H1 (cell line): ENCODE results near the gene TINAGL1. TPM values are rescaled to one million over a fixed set of nuclear protein-coding genes. Genes with fewer than 3 reads are reported as not detected.

Experiments used
- CTCF ChIA-PET: fragments of 300-600 bp; sonication (Branson Sonifier 250); formaldehyde crosslinking; loops from one replicate; lab custom pipeline; 2021; ENCODE audit not compliant: partially characterized antibody; lab: Charles Lee
- POLR2A ChIA-PET: fragments of 300-600 bp; sonication (Branson Sonifier 250); formaldehyde crosslinking; loops from one replicate; lab custom pipeline; 2021; ENCODE audit warnings: inconsistent platforms; ENCODE audit not compliant: partially characterized antibody; lab: Charles Lee
- DNase-seq, 2 experiments: peaks; one replicate each; pipeline versions ENCODE4 v3.0.0 to v3.0.0-alpha.2; 2010 to 2022; ENCODE audit warnings: low spot score in 2 of 2, low read depth in 1 of 2, mixed read lengths in 1 of 2
- FAIRE-seq: peaks from 2 replicates; lab custom pipeline; 2011; peaks lifted over from hg19 to GRCh38; lab: Jason Lieb, UNC
- H2AFZ ChIP-seq: 2 replicates; pipeline ENCODE4 v1.8.1; 2012; ENCODE audit warnings: low read length, inconsistent platforms
- H2AK5ac ChIP-seq: 2 replicates; pipeline ENCODE4 v1.6.1; 2013; ENCODE audit warnings: low read depth, low read length
- H2BK120ac ChIP-seq: replicated peaks from 2 replicates; pipeline ENCODE3; 2013; ENCODE audit warnings: low read depth, low read length, inconsistent platforms
- H2BK12ac ChIP-seq: 2 replicates; pipeline ENCODE4 v1.6.1; 2013; ENCODE audit warnings: low read depth, low read length
- H2BK15ac ChIP-seq: 2 replicates; pipeline ENCODE4 v1.6.1; 2013; ENCODE audit warnings: low read length
- H2BK20ac ChIP-seq: 2 replicates; pipeline ENCODE4 v1.6.1; 2013; ENCODE audit warnings: low read length
- H2BK5ac ChIP-seq: 2 replicates; pipeline ENCODE4 v1.6.1; 2013; ENCODE audit warnings: low read depth, low read length
- H3K14ac ChIP-seq: 2 replicates; pipeline ENCODE4 v1.6.1; 2013; ENCODE audit warnings: inconsistent platforms; ENCODE audit not compliant: insufficient read length
- H3K18ac ChIP-seq: 2 replicates; pipeline ENCODE4 v1.6.1; 2013; ENCODE audit warnings: low read length; ENCODE audit errors: extremely low read depth
- H3K23ac ChIP-seq: 2 replicates; pipeline ENCODE4 v1.6.1; 2013; ENCODE audit warnings: inconsistent platforms; ENCODE audit not compliant: insufficient read length
- H3K23me2 ChIP-seq: 2 replicates; pipeline ENCODE4 v1.6.1; 2013; ENCODE audit warnings: low read depth, low read length
- H3K27ac ChIP-seq: 2 replicates; pipeline ENCODE4 v1.6.1; 2011; ENCODE audit warnings: low read depth, low read length, inconsistent platforms
- H3K27me3 ChIP-seq, 4 experiments: replicated peaks in 1 of 4; 1 replicate in 1 of 4; 2 replicates in 3 of 4; pipeline versions ENCODE4 v1.6.1 to v1.8.1; 2011 to 2013; ENCODE audit warnings: low read length in 3 of 4, mild to moderate bottlenecking in 3 of 4, inconsistent platforms in 2 of 4, mixed read lengths in 2 of 4, moderate library complexity in 1 of 4; ENCODE audit not compliant: control insufficient read depth in 3 of 4, insufficient read depth in 3 of 4; ENCODE audit errors: extremely low read depth in 1 of 4
- H3K36me3 ChIP-seq, 4 experiments: 2 replicates each; pipeline versions ENCODE4 v1.6.1 to v1.8.1; 2011 to 2013; ENCODE audit warnings: mild to moderate bottlenecking in 4 of 4, low read length in 3 of 4, moderate library complexity in 2 of 4, control low read depth in 1 of 4, inconsistent platforms in 1 of 4; ENCODE audit not compliant: insufficient read depth in 4 of 4, control insufficient read depth in 2 of 4
- H3K4ac ChIP-seq: replicated peaks from 2 replicates; pipeline ENCODE3; 2013; ENCODE audit warnings: low read length, low read depth, mixed read lengths, inconsistent platforms; ENCODE audit not compliant: insufficient read length
- H3K4me1 ChIP-seq, 4 experiments: replicated peaks in 1 of 4; 1 replicate in 1 of 4; 2 replicates in 3 of 4; pipeline versions ENCODE4 v1.6.1 to v1.8.1; 2011 to 2013; ENCODE audit warnings: low read length in 3 of 4, inconsistent platforms in 2 of 4, mixed read lengths in 1 of 4; ENCODE audit not compliant: insufficient read depth in 4 of 4, control insufficient read depth in 3 of 4
- H3K4me2 ChIP-seq, 2 experiments: 2 replicates each; pipeline versions ENCODE4 v1.6.1 to v1.8.1; 2011 to 2013; ENCODE audit warnings: low read depth in 2 of 2, low read length in 2 of 2, control low read depth in 1 of 2, inconsistent platforms in 1 of 2, mild to moderate bottlenecking in 1 of 2; ENCODE audit not compliant: insufficient read depth in 1 of 2
- H3K4me3 ChIP-seq, 4 experiments: fragments of 200-600, 300-600 bp in 1 of 4; sonication (generic), shearing (Covaris generic), sonication (Bioruptor Twin) in 1 of 4; 2 replicates each; pipeline versions ENCODE4 v1.5.1 to v1.8.1; 2011 to 2016; ENCODE audit warnings: low read length in 4 of 4, low read depth in 3 of 4, control low read depth in 2 of 4, inconsistent platforms in 2 of 4, mild to moderate bottlenecking in 2 of 4, mixed read lengths in 1 of 4, moderate library complexity in 1 of 4; ENCODE audit not compliant: insufficient read depth in 2 of 4; ENCODE audit errors: extremely low read depth in 1 of 4
- H3K56ac ChIP-seq: replicated peaks from 2 replicates; pipeline ENCODE3; 2013; ENCODE audit warnings: low read depth, mild to moderate bottlenecking, mixed read lengths, low read length, inconsistent platforms; ENCODE audit not compliant: insufficient read length
- H3K79me1 ChIP-seq: 2 replicates; pipeline ENCODE4 v1.6.1; 2013; ENCODE audit warnings: low read depth, low read length, control low read depth
- H3K79me2 ChIP-seq, 2 experiments: 2 replicates each; pipeline versions ENCODE4 v1.6.1 to v1.8.1; 2012 to 2013; ENCODE audit warnings: low read length in 2 of 2, mild to moderate bottlenecking in 2 of 2, inconsistent platforms in 1 of 2; ENCODE audit not compliant: insufficient read depth in 2 of 2, control insufficient read depth in 1 of 2
- H3K9ac ChIP-seq, 4 experiments: replicated peaks in 1 of 4; 1 replicate in 1 of 4; 2 replicates in 3 of 4; pipeline versions ENCODE4 v1.6.1 to v1.8.1; 2011 to 2013; ENCODE audit warnings: low read depth in 3 of 4, low read length in 3 of 4, control low read depth in 2 of 4, mild to moderate bottlenecking in 2 of 4, moderate library complexity in 2 of 4, inconsistent platforms in 1 of 4; ENCODE audit errors: extremely low read depth in 1 of 4
- H3K9me3 ChIP-seq, 2 experiments: 2 replicates each; pipeline versions ENCODE4 v1.6.1 to v1.8.1; 2012 to 2013; ENCODE audit warnings: mild to moderate bottlenecking in 2 of 2, moderate library complexity in 2 of 2, control low read depth in 1 of 2, inconsistent platforms in 1 of 2, low read depth in 1 of 2, low read length in 1 of 2, mixed read lengths in 1 of 2; ENCODE audit not compliant: insufficient read depth in 2 of 2
- H4K20me1 ChIP-seq, 2 experiments: replicated peaks in 1 of 2; 2 replicates each; pipeline versions ENCODE3 to v1.8.1; 2011 to 2013; ENCODE audit warnings: inconsistent platforms in 2 of 2, low read length in 2 of 2, mild to moderate bottlenecking in 1 of 2; ENCODE audit not compliant: insufficient read depth in 2 of 2, control insufficient read depth in 1 of 2
- H4K5ac ChIP-seq: 2 replicates; pipeline ENCODE4 v1.6.1; 2013; ENCODE audit warnings: low read length, low read depth, mixed read lengths, inconsistent platforms; ENCODE audit not compliant: insufficient read length
- H4K8ac ChIP-seq: 2 replicates; pipeline ENCODE4 v1.8.0; 2013; ENCODE audit warnings: mild to moderate bottlenecking, moderate library complexity, low read length, inconsistent platforms; ENCODE audit not compliant: insufficient read depth; ENCODE audit errors: extremely low read depth
- H4K91ac ChIP-seq: replicated peaks from 2 replicates; pipeline ENCODE3; 2013; ENCODE audit warnings: low read length, mixed read lengths, inconsistent platforms; ENCODE audit not compliant: insufficient read length
- CEBPB ChIP-seq: IDR thresholded peaks from 2 replicates; pipeline ENCODE4 v1.6.1; 2012; ENCODE audit warnings: low read depth, low read length
- CHD1 ChIP-seq: IDR thresholded peaks from 2 replicates; pipeline ENCODE4 v1.6.1; 2012; ENCODE audit warnings: low read depth, low read length, improper control_type of control experiment
- HDAC6 ChIP-seq: IDR thresholded peaks from one replicate; pipeline ENCODE4 v1.7.1; 2012; ENCODE audit warnings: low read depth, mild to moderate bottlenecking, inconsistent platforms, low read length, moderate library complexity
- NANOG ChIP-seq: IDR thresholded peaks from 2 replicates; pipeline ENCODE4 v1.6.1; 2011; ENCODE audit warnings: low read length, low read depth, mild to moderate bottlenecking, inconsistent platforms; ENCODE audit not compliant: insufficient read depth, poor library complexity, severe bottlenecking
- POLR2A ChIP-seq, 2 experiments: IDR thresholded peaks; 1 replicate in 1 of 2; 2 replicates in 1 of 2; pipeline ENCODE4 v1.6.1; 2011; ENCODE audit warnings: low read depth in 2 of 2, low read length in 2 of 2, mild to moderate bottlenecking in 2 of 2; ENCODE audit errors: control extremely low read depth in 1 of 2
- POLR2AphosphoS5 ChIP-seq: IDR thresholded peaks from 2 replicates; pipeline ENCODE4 v1.6.1; 2011; ENCODE audit warnings: low read depth, low read length
- TEAD4 ChIP-seq: IDR thresholded peaks from 2 replicates; pipeline ENCODE4 v1.6.1; 2012; ENCODE audit warnings: low read depth, low read length, inconsistent platforms, mixed read lengths
- WGBS, 2 experiments: shearing (Covaris generic) in 1 of 2; methylation state at CpG; one replicate each; pipeline versions ENCODE4 v1.1.6 to v1.1.7; 2013 to 2015; ENCODE audit warnings: low lambda C conversion rate in 2 of 2, mixed read lengths in 2 of 2, inconsistent platforms in 1 of 2, low coverage in 1 of 2, missing lambda C conversion rate in 1 of 2; ENCODE audit not compliant: insufficient replicate concordance in 2 of 2, insufficient coverage in 1 of 2, insufficient read length in 1 of 2; ENCODE audit errors: extremely low coverage in 1 of 2, missing lambda C conversion rate in 1 of 2; 5-methylcytosine and 5-hydroxymethylcytosine counted together
- polyA plus RNA-seq, 7 experiments: library from polyadenylated mRNA; depleted of rRNA in 3 of 7; stranded (reverse) in 5 of 7; unstranded in 2 of 7; fragments of >200 nt in 5 of 7; fragments of 200-250 nt in 2 of 7; gene quantifications; 1 replicate in 5 of 7; 2 replicates in 1 of 7; 4 replicates in 1 of 7; pipeline versions ENCODE4 v1.2.1 to v1.2.3, GENCODE V29; 2011 to 2013; ENCODE audit warnings: missing spikeins in 2 of 7, mixed read lengths in 2 of 7
- total RNA-seq: library from RNA; stranded (reverse); fragmentation: NEBNext Ultra II Directional; extraction: Animal tissue kit (Norgen Biotek cat#: 25700); gene quantifications from 2 replicates; pipeline ENCODE4 v1.2.1, GENCODE V29; 2021

The TINAGL1 gene
- total and polyA plus RNA-seq, 2 of the 8 experiments (the other 6 are each of a cell fraction or from before 2014, with no cell fraction given), result 11.2 to 21.7 TPM

- H3K4ac ChIP-seq, result no peak overlapping the region
- H2BK12ac ChIP-seq, result no peak overlapping the region
- no peak overlapping the region for H4K5ac ChIP-seq
- DNase-seq, result no peak
- H2AK5ac ChIP-seq, result no peak overlapping the region
- no peak overlapping the region for H3K9ac ChIP-seq
- no peaks in the 10 kb centered on the region for H3K36me3 ChIP-seq
- H3K79me2 ChIP-seq, result no peaks in the 10 kb centered on the region
- H3K79me1 ChIP-seq, result no peaks in the 10 kb centered on the region
- no peak overlapping the region for H3K23ac ChIP-seq
- H3K56ac ChIP-seq, result no peak overlapping the region
- FAIRE-seq, result no peak
- no peak overlapping the region for H2BK20ac ChIP-seq
- no peak overlapping the region for H4K8ac ChIP-seq
- ChIA-PET CTCF (interaction anchor here (0.6 to 2.8 kb wide), 7 partner anchors 8 to 46 kb away, joined by 3 to 10 read pairs (median 5); no protein-coding TSS in a partner anchor), POLR2A (no interaction called here)
- no peak overlapping the region for H2AFZ ChIP-seq
- no peak overlapping the region for H4K91ac ChIP-seq
- H3K27ac ChIP-seq, result no peak overlapping the region
- H3K18ac ChIP-seq, result no peak overlapping the region
- no peak overlapping the region for H3K14ac ChIP-seq
- H3K9me3 ChIP-seq, result no peaks in the 10 kb centered on the region
- peaks cover 0 to 7% (median 5%) of the 10 kb centered on the region in 4 experiments; a peak in 4 of 7 replicates for H3K4me1 ChIP-seq
- H2BK120ac ChIP-seq, result no peak overlapping the region
- WGBS, 2 experiments, result 81% methylated on average over 1 of the region's 1 CpG; no CpG with 5 or more reads in 1 of the 2 experiments
- H3K4me2 ChIP-seq, result no peak overlapping the region
- no peak overlapping the region for H3K4me3 ChIP-seq
- no peaks in the 10 kb centered on the region for H3K23me2 ChIP-seq
- no peaks in the 10 kb centered on the region for H4K20me1 ChIP-seq
- no peaks in the 10 kb centered on the region for H3K27me3 ChIP-seq
- no peak overlapping the region for H2BK5ac ChIP-seq
- H2BK15ac ChIP-seq, result no peak overlapping the region
- no peak for TF ChIP-seq POLR2A (IDR thresholded peaks at IDR 0.05; ENCODE audit: control extremely low read depth in 1 of 2, low read depth in 2 of 2, low read length in 2 of 2)
- no peak for TF ChIP-seq HDAC6
- no peak for TF ChIP-seq POLR2AphosphoS5
- no peak for TF ChIP-seq TEAD4
- no peak for TF ChIP-seq CHD1
- no peak for TF ChIP-seq NANOG
- TF ChIP-seq CEBPB, result no peak
Observed at GRCh38 chr1:31609514-31610118, 33.3 kb downstream of the TINAGL1 start.
